ENCODE data around the gene HSP90AA1. TPM values are rescaled to one million over a fixed set of nuclear protein-coding genes. Genes with fewer than 3 reads are reported as not detected.
"Not testable (repeated sequence)": the region's sequence is repeated elsewhere in the genome, so short reads cannot be mapped to it uniquely, and the experiment has no call there.

HSP90AA1 gene
- total RNA-seq, 1 experiment from 2014 or later, result 464 TPM

- intact Hi-C loops (cut with micrococcal nuclease; ENCODE audit: unreplicated experiment), result no loop called here
- H3K36me3 ChIP-seq (ENCODE audit: control insufficient read depth, insufficient read depth, low read length), result peaks cover 1% of the 10 kb centered on the region
These were observed 6.4 kb downstream of the HSP90AA1 start for GRCh38 chr14:102080183-102081080.

GRCh38 chr14:102079700-102079979, 7.2 kb downstream of the HSP90AA1 start:
- Mint-ChIP-seq H3K36me3 (ENCODE audit: insufficient read depth, unreplicated experiment) (peaks cover 73% of the 10 kb centered on the region), H3K27me3 (ENCODE audit: insufficient read depth, unreplicated experiment) (no peaks in the 10 kb centered on the region), H3K9me3 (ENCODE audit: unreplicated experiment) (no peaks in the 10 kb centered on the region), H3K27ac (ENCODE audit: unreplicated experiment) (no peak overlapping the region), H3K4me1 (ENCODE audit: low read depth, unreplicated experiment) (peaks cover 3% of the 10 kb centered on the region), H3K4me3 (ENCODE audit: unreplicated experiment) (no peak overlapping the region)
- TF ChIP-seq CTCF (IDR thresholded peaks at IDR 0.05; ENCODE audit: insufficient read depth in 1 of 2, low read depth in 1 of 2, low read length in 1 of 2, severe bottlenecking in 1 of 2, unreplicated experiment in 1 of 2), result no peak
- Histone ChIP-seq H3K27me3 (replicated peaks; ENCODE audit: control insufficient read depth, insufficient read depth, low read length) (no peaks in the 10 kb centered on the region), H3K4me3 (ENCODE audit: low read depth, low read length) (no peak overlapping the region), H3K4me1 (peaks cover 12% of the 10 kb centered on the region), H3K9me3 (no peaks in the 10 kb centered on the region), H3K36me3 (ENCODE audit: control insufficient read depth, insufficient read depth, low read length) (no peaks in the 10 kb centered on the region; the same call in 1 of the 2 replicates)
- ChIA-PET CTCF (no interaction called here), POLR2A (no interaction called here)
- DNase-seq, result no peak
- intact Hi-C loops (cut with micrococcal nuclease; ENCODE audit: unreplicated experiment), result no loop called here
- no TSS peak for BruUV-seq (replicated peaks)

More at GRCh38 chr14:102080183-102081080, 6.4 kb downstream of the HSP90AA1 start:
- Histone ChIP-seq H3K4me3 (ENCODE audit: low read depth, low read length) (no peak overlapping the region), H3K27me3 (replicated peaks; ENCODE audit: control insufficient read depth, insufficient read depth, low read length) (no peaks in the 10 kb centered on the region), H3K9me3 (no peaks in the 10 kb centered on the region), H3K4me1 (peaks cover 20% of the 10 kb centered on the region)
- H3K4me3 Mint-ChIP-seq (ENCODE audit: unreplicated experiment), result no peak overlapping the region
- H3K9me3 Mint-ChIP-seq (ENCODE audit: unreplicated experiment), result no peaks in the 10 kb centered on the region
- peaks cover 81% of the 10 kb centered on the region for H3K36me3 Mint-ChIP-seq (ENCODE audit: insufficient read depth, unreplicated experiment)
- H3K27ac Mint-ChIP-seq (ENCODE audit: unreplicated experiment), result no peak overlapping the region
- TF ChIP-seq CTCF (IDR thresholded peaks at IDR 0.05; ENCODE audit: insufficient read depth in 1 of 2, low read depth in 1 of 2, low read length in 1 of 2, severe bottlenecking in 1 of 2, unreplicated experiment in 1 of 2), result no peak
- H3K27me3 Mint-ChIP-seq (ENCODE audit: insufficient read depth, unreplicated experiment), result no peaks in the 10 kb centered on the region
- no peak for DNase-seq
- no TSS peak for BruUV-seq (replicated peaks)
- ChIA-PET CTCF (no interaction called here), POLR2A (no interaction called here)
- peaks cover 8% of the 10 kb centered on the region for H3K4me1 Mint-ChIP-seq (ENCODE audit: low read depth, unreplicated experiment)

GRCh38 chr14:102078831-102079699, 7.8 kb downstream of the HSP90AA1 start:
- TF ChIP-seq CTCF (IDR thresholded peaks at IDR 0.05; ENCODE audit: insufficient read depth in 1 of 2, low read depth in 1 of 2, low read length in 1 of 2, severe bottlenecking in 1 of 2, unreplicated experiment in 1 of 2), result no peak
- Mint-ChIP-seq H3K36me3 (ENCODE audit: insufficient read depth, unreplicated experiment) (peaks cover 73% of the 10 kb centered on the region), H3K4me3 (ENCODE audit: unreplicated experiment) (no peak overlapping the region), H3K9me3 (ENCODE audit: unreplicated experiment) (no peaks in the 10 kb centered on the region), H3K27me3 (ENCODE audit: insufficient read depth, unreplicated experiment) (no peaks in the 10 kb centered on the region), H3K4me1 (ENCODE audit: low read depth, unreplicated experiment) (no peaks in the 10 kb centered on the region), H3K27ac (ENCODE audit: unreplicated experiment) (no peak overlapping the region)
- Histone ChIP-seq H3K27me3 (replicated peaks; ENCODE audit: control insufficient read depth, insufficient read depth, low read length) (no peaks in the 10 kb centered on the region), H3K4me3 (ENCODE audit: low read depth, low read length) (no peak overlapping the region), H3K9me3 (no peaks in the 10 kb centered on the region), H3K36me3 (ENCODE audit: control insufficient read depth, insufficient read depth, low read length) (no peaks in the 10 kb centered on the region; the same call in 1 of the 2 replicates), H3K4me1 (0 out of 2 replicates have a peak, but pooled peaks cover 6% of the 10 kb centered on the region)
- CTCF ChIA-PET, result no interaction called here
- BruUV-seq (replicated peaks), result no TSS peak
- POLR2A ChIA-PET, result interaction anchor here (0.6 kb wide), 1 partner anchor 235 kb away, joined by 17 read pairs; no protein-coding TSS in a partner anchor
- intact Hi-C loops (cut with micrococcal nuclease; ENCODE audit: unreplicated experiment), result no loop called here
- DNase-seq, result no peak

GRCh38 chr14:102078361-102078791, 8.5 kb downstream of the HSP90AA1 start:
- H3K9me3 ChIP-seq; H3K4me3 ChIP-seq (ENCODE audit: low read depth, low read length); H3K4me1 Mint-ChIP-seq (ENCODE audit: low read depth, unreplicated experiment); H3K4me3 Mint-ChIP-seq (ENCODE audit: unreplicated experiment); H3K36me3 ChIP-seq (ENCODE audit: control insufficient read depth, insufficient read depth, low read length); DNase-seq; H3K27ac Mint-ChIP-seq (ENCODE audit: unreplicated experiment); H3K27me3 Mint-ChIP-seq (ENCODE audit: insufficient read depth, unreplicated experiment); BruUV-seq (replicated peaks); H3K27me3 ChIP-seq (replicated peaks; ENCODE audit: control insufficient read depth, insufficient read depth, low read length); H3K9me3 Mint-ChIP-seq (ENCODE audit: unreplicated experiment); H3K4me1 ChIP-seq; intact Hi-C loops (cut with micrococcal nuclease; ENCODE audit: unreplicated experiment); CTCF ChIA-PET: not testable (repeated sequence)
- POLR2A ChIA-PET, result interaction anchor here (0.6 kb wide), 1 partner anchor 236 kb away, joined by 17 read pairs; no protein-coding TSS in a partner anchor
- H3K36me3 Mint-ChIP-seq (ENCODE audit: insufficient read depth, unreplicated experiment), result peaks cover 68% of the 10 kb centered on the region

Data from Caco-2 (cell line).